Psoas muscle (tissue), 8 donors: ENCODE results near the gene STUM. TPM values are rescaled to one million over a fixed set of nuclear protein-coding genes. Genes with fewer than 3 reads are reported as not detected.

Experiments
- ATAC-seq, 4 donors: fragments of 200-7000 bp; cut with Tn5 transposase; one replicate each; pipeline ENCODE4 v1.9.1; 2020; ENCODE audit warnings: moderate library complexity in 3 of 4, mild to moderate bottlenecking in 2 of 4
- DNase-seq, 2 donors: peaks; one replicate each; pipeline ENCODE4 v3.0.0-alpha.2; 2020
- H3K27ac ChIP-seq: fragments of 200-600 bp; one replicate; pipeline ENCODE4 v1.8.0; 2022
- H3K27me3 ChIP-seq, 3 donors: fragments of 200-600 bp in 1 of 3; one replicate each; pipeline versions ENCODE4 v1.6.1 to v1.8.0; 2013 to 2022; ENCODE audit warnings: low read length in 2 of 3, mild to moderate bottlenecking in 2 of 3, moderate library complexity in 1 of 3; ENCODE audit not compliant: insufficient read depth in 3 of 3
- H3K36me3 ChIP-seq, 2 donors: fragments of 200-600 bp in 1 of 2; one replicate each; pipeline versions ENCODE4 v1.6.1 to v1.8.0; 2013 to 2022; ENCODE audit warnings: low read depth in 1 of 2, mild to moderate bottlenecking in 1 of 2, moderate library complexity in 1 of 2; ENCODE audit not compliant: insufficient read depth in 1 of 2
- H3K4me1 ChIP-seq: fragments of 200-600 bp; one replicate; pipeline ENCODE4 v1.8.0; 2022
- H3K4me3 ChIP-seq: fragments of 200-600 bp; one replicate; pipeline ENCODE4 v1.8.0; 2022; ENCODE audit warnings: mild to moderate bottlenecking
- H3K9me3 ChIP-seq: fragments of 200-600 bp; one replicate; pipeline ENCODE4 v1.8.0; 2022
- WGBS, 3 donors: extraction: QIAGEN DNeasy Blood & Tissue Kit; methylation state at CpG; one replicate each; pipeline versions ENCODE4 v1.1.6 to v1.1.7; 2013; 5-methylcytosine and 5-hydroxymethylcytosine counted together
- intact Hi-C, 2 donors: fragments of 100-400 bp; cut with DNase I; formaldehyde crosslinking; loops; one replicate each; pipeline versions ENCODE4 v1.11.0 to v1.14.2; 2022
- polyA plus RNA-seq, 3 donors: library from polyadenylated mRNA; stranded (reverse); fragments of 200-250 nt; gene quantifications; one replicate each; pipeline ENCODE4 v1.2.3, GENCODE V29; 2013
- total RNA-seq, 4 donors: library from RNA; stranded (reverse); fragmentation: NEBNext Ultra II Directional in 2 of 4; extraction: Animal tissue kit (Norgen Biotek cat#: 25700) in 2 of 4; gene quantifications; one replicate each; pipeline versions ENCODE4 v1.2.1 to v1.2.4, GENCODE V29; 2021 to 2023
- TF ChIP-seq, protein P1 (sequence below): fragments of 200-600 bp; IDR thresholded peaks from one replicate; pipeline ENCODE4 v1.8.0; 2022; ENCODE audit warnings: antibody characterized with exemption
- donor health status: healthy with polysubstance abuse.
- donor health status: DM: no; HTN: no; CAD: no; lungs with moderate emphysema.
- donor health status: Bipolar disorder and iron deficiency.
- donor health status: healthy.
- donor health status: DM: yes; HTN: yes; CAD: no.
- donor health status: DM: no; HTN: no; CAD: no.
- donor health status: DM: no; HTN: no; CAD: no.
- donor health status: DM: yes; HTN: yes; CAD: no.

STUM gene
- total and polyA plus RNA-seq, 7 donors, result 0.34 to 1.5 (median 0.96) TPM

DNA sequence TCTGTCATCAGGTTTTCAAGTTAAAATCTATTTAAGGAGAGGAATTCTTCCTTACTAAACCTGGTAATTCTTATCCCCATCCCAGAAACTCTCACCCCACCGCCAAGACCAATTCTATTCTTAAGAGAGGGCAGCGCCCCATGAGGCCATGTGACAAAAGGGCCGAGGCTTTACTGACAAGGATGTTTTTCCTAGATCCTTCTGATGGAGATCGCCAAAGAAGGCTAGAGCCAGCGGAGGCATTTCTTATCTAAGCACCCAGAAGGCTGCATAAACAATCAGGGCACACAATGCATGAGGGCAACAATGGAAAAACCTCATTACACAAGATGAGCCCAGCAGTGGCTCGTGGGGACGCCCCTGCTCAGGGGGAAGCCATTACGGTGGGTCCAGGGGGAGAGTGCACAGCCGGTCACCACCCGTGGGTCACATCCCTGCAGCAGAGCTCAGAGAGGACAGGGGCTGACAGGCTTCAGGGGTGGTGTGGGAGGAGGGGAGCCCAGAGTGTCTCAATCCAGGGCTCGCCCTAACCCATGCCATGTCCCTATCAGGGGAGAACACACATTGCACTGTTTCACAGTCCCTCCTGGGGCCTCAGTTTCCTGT lies 101.8 kb downstream of the STUM start:
- ATAC-seq (no peak), DNase-seq (peak; percentile 9 to 51)
- H3K4me3 ChIP-seq, result no peak overlapping the region
- TF ChIP-seq, protein P1, sequence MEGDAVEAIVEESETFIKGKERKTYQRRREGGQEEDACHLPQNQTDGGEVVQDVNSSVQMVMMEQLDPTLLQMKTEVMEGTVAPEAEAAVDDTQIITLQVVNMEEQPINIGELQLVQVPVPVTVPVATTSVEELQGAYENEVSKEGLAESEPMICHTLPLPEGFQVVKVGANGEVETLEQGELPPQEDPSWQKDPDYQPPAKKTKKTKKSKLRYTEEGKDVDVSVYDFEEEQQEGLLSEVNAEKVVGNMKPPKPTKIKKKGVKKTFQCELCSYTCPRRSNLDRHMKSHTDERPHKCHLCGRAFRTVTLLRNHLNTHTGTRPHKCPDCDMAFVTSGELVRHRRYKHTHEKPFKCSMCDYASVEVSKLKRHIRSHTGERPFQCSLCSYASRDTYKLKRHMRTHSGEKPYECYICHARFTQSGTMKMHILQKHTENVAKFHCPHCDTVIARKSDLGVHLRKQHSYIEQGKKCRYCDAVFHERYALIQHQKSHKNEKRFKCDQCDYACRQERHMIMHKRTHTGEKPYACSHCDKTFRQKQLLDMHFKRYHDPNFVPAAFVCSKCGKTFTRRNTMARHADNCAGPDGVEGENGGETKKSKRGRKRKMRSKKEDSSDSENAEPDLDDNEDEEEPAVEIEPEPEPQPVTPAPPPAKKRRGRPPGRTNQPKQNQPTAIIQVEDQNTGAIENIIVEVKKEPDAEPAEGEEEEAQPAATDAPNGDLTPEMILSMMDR, result no peak
- H3K4me1 ChIP-seq, result peaks cover 23% of the 10 kb centered on the region
- H3K9me3 ChIP-seq, result no peaks in the 10 kb centered on the region
- 72 to 75% (median 74%) methylated on average over 11 of the region's 11 CpGs for WGBS, 3 donors
- H3K27me3 ChIP-seq, result no peaks in the 10 kb centered on the region
- H3K27ac ChIP-seq, result peak overlapping the region; percentile 4
- intact Hi-C loops, result loop anchor here in 1 of 2 donors (5.0 kb wide), 1 partner anchor 37 kb away; no protein-coding TSS in a partner anchor
- H3K36me3 ChIP-seq, result peaks cover 0 to 25% of the 10 kb centered on the region in 2 donors

DNA sequence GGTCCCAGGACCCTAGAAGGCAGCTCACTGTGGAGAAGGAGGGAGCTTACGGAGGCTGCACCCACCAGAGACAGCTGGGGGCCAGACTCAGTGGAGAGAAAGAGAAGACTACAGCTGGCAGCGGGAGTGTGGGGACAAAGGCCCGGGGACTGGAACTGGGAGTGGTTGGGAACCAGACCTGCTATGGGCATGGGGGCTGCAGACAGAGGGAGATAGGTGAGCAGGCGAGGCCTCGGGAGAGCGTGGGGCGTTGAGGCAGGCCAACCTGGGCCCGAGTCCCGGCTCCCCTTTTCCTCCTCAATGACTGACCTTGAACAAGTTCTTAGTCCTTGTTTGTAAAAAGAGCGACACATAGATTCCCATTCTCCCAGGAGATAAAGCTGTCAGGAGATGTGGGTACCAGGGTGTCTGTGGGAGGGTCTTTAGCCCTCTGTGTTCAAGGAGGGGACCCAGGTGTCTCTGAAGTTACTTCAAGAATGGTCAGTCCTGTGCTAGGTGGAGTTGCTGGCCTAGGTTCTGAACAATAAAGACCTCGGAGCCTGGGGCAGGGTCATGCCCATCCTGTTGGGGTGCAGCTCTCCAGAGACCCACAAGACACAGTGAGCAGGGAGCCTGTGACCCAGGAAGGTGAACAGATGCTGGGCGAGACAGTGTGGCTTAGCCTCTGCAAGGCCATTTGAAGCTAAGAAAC lies 102.6 kb downstream of the STUM start:
- 88 to 94% (median 88%) methylated on average over 12 of the region's 12 CpGs for WGBS, 3 donors
- peak; percentile 7 to 25 for DNase-seq

DNA sequence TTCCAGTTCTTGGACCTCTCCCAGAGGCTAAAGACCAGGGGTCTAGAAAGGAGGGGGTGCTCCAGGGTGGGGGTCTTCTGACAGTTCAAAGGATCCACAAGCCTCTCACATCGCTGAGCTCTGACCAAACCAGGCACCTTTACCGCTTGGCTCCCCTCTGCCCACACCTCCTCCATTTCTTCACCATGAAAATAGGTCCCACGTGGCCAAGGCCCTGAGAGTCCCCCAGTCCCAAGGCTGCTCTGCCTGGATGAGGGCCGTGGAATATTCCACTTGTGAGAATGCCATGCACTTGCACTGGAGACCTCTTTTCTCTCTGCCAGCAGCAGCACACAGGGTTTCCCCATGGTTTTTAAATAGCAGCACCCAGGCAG lies 103.2 kb downstream of the STUM start:
- ATAC-seq (no peak), DNase-seq (peak; percentile 5 to 44)
- Histone ChIP-seq H3K27me3 (no peaks in the 10 kb centered on the region), H3K4me3 (no peak overlapping the region), H3K9me3 (no peaks in the 10 kb centered on the region), H3K27ac (no peak overlapping the region), H3K36me3 (peaks cover 0 to 21% of the 10 kb centered on the region in 2 donors), H3K4me1 (peaks cover 23% of the 10 kb centered on the region)
- 46 to 55% (median 48%) methylated on average over 4 of the region's 4 CpGs for WGBS, 3 donors
- intact Hi-C loops, result loop anchor here in 1 of 2 donors (5.0 kb wide), 1 partner anchor 36 kb away; no protein-coding TSS in a partner anchor
- TF ChIP-seq, protein P1, result no peak

More for the DNA sequence above, 102.6 kb downstream of the STUM start:
- TF ChIP-seq, protein P1, result no peak
- peaks cover 23% of the 10 kb centered on the region for H3K4me1 ChIP-seq
- intact Hi-C loops, result loop anchor here in 1 of 2 donors (5.0 kb wide), 1 partner anchor 36 kb away; no protein-coding TSS in a partner anchor
- no peaks in the 10 kb centered on the region for H3K9me3 ChIP-seq
- H3K36me3 ChIP-seq, result peaks cover 0 to 25% of the 10 kb centered on the region in 2 donors
- H3K27me3 ChIP-seq, result no peaks in the 10 kb centered on the region
- no peak overlapping the region for H3K4me3 ChIP-seq
- peak overlapping the region; percentile 4 for H3K27ac ChIP-seq
- ATAC-seq, result no peak

DNA sequence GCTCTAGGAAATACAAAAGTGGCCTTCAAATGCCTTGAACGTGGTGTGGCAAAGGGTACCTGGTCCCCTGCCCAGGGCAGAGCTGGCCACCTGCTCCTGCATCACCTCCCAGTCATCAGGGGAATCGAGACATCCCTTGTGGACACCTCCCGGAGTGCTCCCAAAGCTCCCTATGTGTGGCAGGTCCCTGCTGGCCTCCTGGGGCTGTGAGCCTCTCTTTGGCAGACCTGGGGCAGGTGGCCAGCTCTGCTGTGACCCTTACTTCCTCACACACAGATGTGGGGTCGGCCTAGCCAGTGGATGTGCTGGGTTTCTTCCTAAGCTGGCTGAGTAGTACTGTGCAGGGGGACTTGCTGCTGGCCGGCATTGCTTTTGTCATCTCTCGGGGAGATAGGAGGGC lies 104.0 kb downstream of the STUM start:
- H3K27ac ChIP-seq, result no peak overlapping the region
- DNase-seq, result peak; percentile 10 to 36
- 66 to 86% (median 78%) methylated on average over 6 of the region's 6 CpGs for WGBS, 3 donors

More for the DNA sequence above, 104.0 kb downstream of the STUM start:
- no peak for ATAC-seq
- Histone ChIP-seq H3K4me3 (no peak overlapping the region), H3K4me1 (peaks cover 30% of the 10 kb centered on the region), H3K36me3 (peaks cover 0 to 12% of the 10 kb centered on the region in 2 donors), H3K27me3 (no peaks in the 10 kb centered on the region), H3K9me3 (no peaks in the 10 kb centered on the region)
- intact Hi-C loops, result loop anchor here in 1 of 2 donors (5.0 kb wide), 1 partner anchor 35 kb away; no protein-coding TSS in a partner anchor
- TF ChIP-seq, protein P1, result no peak
